ENCODE measurements around the gene DNAH12. TPM values are rescaled to one million over a fixed set of nuclear protein-coding genes. Genes with fewer than 3 reads are reported as not detected.

Gene DNAH12
- total RNA-seq, 6 experiments from 2014 or later, result 0.05 to 0.07 (median 0.05) TPM; not detected in 1

- TF ChIP-seq CTCF (IDR thresholded peaks at IDR 0.05), result no peak
- peaks cover 11% of the 10 kb centered on the region for H3K4me1 Mint-ChIP-seq (ENCODE audit: low read depth)
- DNase-seq, result no peak
- no peaks in the 10 kb centered on the region for H3K9me3 Mint-ChIP-seq
- H3K27me3 Mint-ChIP-seq (ENCODE audit: insufficient read depth), result no peaks in the 10 kb centered on the region; the same call in 1 of the 2 replicates
- H3K4me3 Mint-ChIP-seq, result no peak overlapping the region
- H3K36me3 Mint-ChIP-seq (ENCODE audit: low read depth), result peaks cover 25% of the 10 kb centered on the region
- no peak overlapping the region for H3K27ac Mint-ChIP-seq
Observed at GRCh38 chr3:57257678-57258077, 286.5 kb downstream of the DNAH12 start.

GRCh38 chr3:57256844-57257243 is 287.3 kb downstream of the DNAH12 start:
- H3K9me3 Mint-ChIP-seq, result no peaks in the 10 kb centered on the region
- H3K4me1 Mint-ChIP-seq (ENCODE audit: low read depth), result peaks cover 11% of the 10 kb centered on the region
- H3K27ac Mint-ChIP-seq, result no peak overlapping the region
- no peak overlapping the region for H3K4me3 Mint-ChIP-seq
- TF ChIP-seq CTCF (IDR thresholded peaks at IDR 0.05), result no peak
- DNase-seq, result no peak
- H3K27me3 Mint-ChIP-seq (ENCODE audit: insufficient read depth), result no peaks in the 10 kb centered on the region; the same call in 1 of the 2 replicates
- H3K36me3 Mint-ChIP-seq (ENCODE audit: low read depth), result peaks cover 18% of the 10 kb centered on the region

GRCh38 chr3:57252404-57252803 is 291.7 kb downstream of the DNAH12 start:
- Mint-ChIP-seq H3K36me3 (ENCODE audit: low read depth) (peaks cover 8% of the 10 kb centered on the region; the same call in 1 of the 2 replicates), H3K9me3 (no peaks in the 10 kb centered on the region), H3K27ac (no peak overlapping the region), H3K27me3 (ENCODE audit: insufficient read depth) (no peaks in the 10 kb centered on the region; the same call in 1 of the 2 replicates), H3K4me3 (no peak overlapping the region), H3K4me1 (ENCODE audit: low read depth) (peaks cover 7% of the 10 kb centered on the region)
- TF ChIP-seq CTCF (IDR thresholded peaks at IDR 0.05), result no peak
- no peak for DNase-seq

- Mint-ChIP-seq H3K4me3 (no peak overlapping the region), H3K27ac (no peak overlapping the region), H3K36me3 (ENCODE audit: low read depth) (peaks cover 15% of the 10 kb centered on the region; the same call in 1 of the 2 replicates), H3K9me3 (no peaks in the 10 kb centered on the region), H3K27me3 (ENCODE audit: insufficient read depth) (no peaks in the 10 kb centered on the region), H3K4me1 (ENCODE audit: low read depth) (no peaks in the 10 kb centered on the region)
- no peak for DNase-seq
- TF ChIP-seq CTCF (IDR thresholded peaks at IDR 0.05), result no peak
Observed at GRCh38 chr3:57244946-57245345, 299.2 kb downstream of the DNAH12 start.

Other genes with a start within 250 kb of the DNAH12 start
- gene PDE12, start 11.9 kb upstream of the DNAH12 start, total RNA-seq (2021; fragmentation: NEBNext Ultra II Directional; extraction: Animal tissue kit (Norgen Biotek cat#: 25700)), result 10 to 100 TPM; 17.6 to 21.9 (median 20.8) TPM
- 100 to 1,000 TPM; 446 to 567 (median 535) TPM for gene ARF4, start 53.0 kb upstream of the DNAH12 start, total RNA-seq (2021; fragmentation: NEBNext Ultra II Directional; extraction: Animal tissue kit (Norgen Biotek cat#: 25700))
- 10 to 100 TPM in 2 of 6 experiments, 1 to 10 TPM in 4; 7.8 to 11.9 (median 9.8) TPM for gene DENND6A, start 148.7 kb upstream of the DNAH12 start, total RNA-seq (2021; fragmentation: NEBNext Ultra II Directional; extraction: Animal tissue kit (Norgen Biotek cat#: 25700))
- gene SLMAP, start 212.0 kb upstream of the DNAH12 start, total RNA-seq (2021; fragmentation: NEBNext Ultra II Directional; extraction: Animal tissue kit (Norgen Biotek cat#: 25700)), result 10 to 100 TPM; 51.1 to 54.8 (median 52.3) TPM

Measured in HFFc6 (cell line).